ENCODE results near the gene TMEM218.
"Not testable (repeated sequence)": the region's sequence is repeated elsewhere in the genome, so short reads cannot be mapped to it uniquely, and the experiment has no call there.

GRCh38 chr11:125089481-125089880 lies 21.9 kb downstream of the TMEM218 start:
- not testable (repeated sequence) for TF ChIP-seq TCF4 (CRISPR knock-in tag; IDR thresholded peaks at IDR 0.05; ENCODE audit: borderline replicate concordance); ZFP30 (CRISPR knock-in tag; IDR thresholded peaks at IDR 0.05); POU6F1 (CRISPR knock-in tag; IDR thresholded peaks at IDR 0.05; ENCODE audit: borderline replicate concordance, low read depth); BACH2 (CRISPR knock-in tag; IDR thresholded peaks at IDR 0.05; ENCODE audit: borderline replicate concordance); TOX (CRISPR knock-in tag; IDR thresholded peaks at IDR 0.05; ENCODE audit: borderline replicate concordance)

All from SK-N-SH treated with all-trans-retinoic acid at 6 μM for 48 hours (cell line).